ENCODE data around the gene PPP2CA.

GRCh38 chr5:134228624-134229023 lies 2.8 kb upstream of the PPP2CA start:
- TF ChIP-seq CTCF (conservative IDR thresholded peaks at IDR 0.05; ENCODE audit: low read length): no peak
- no peak for TF ChIP-seq EZH2phosphoT487 (IDR thresholded peaks at IDR 0.05; ENCODE audit: borderline replicate concordance, low read depth, low read length)
